Iris pigment epithelial cell (primary cell): Measurements from ENCODE around the gene PCBP3.
A peak's percentile ranks its signal among the peaks of the same experiment; 100 is the strongest.

Experiments
- DNase-seq: peaks from one replicate; pipeline ENCODE4 v3.0.0-alpha.2; 2011; ENCODE audit warnings: low read depth

Gene PCBP3

DNA sequence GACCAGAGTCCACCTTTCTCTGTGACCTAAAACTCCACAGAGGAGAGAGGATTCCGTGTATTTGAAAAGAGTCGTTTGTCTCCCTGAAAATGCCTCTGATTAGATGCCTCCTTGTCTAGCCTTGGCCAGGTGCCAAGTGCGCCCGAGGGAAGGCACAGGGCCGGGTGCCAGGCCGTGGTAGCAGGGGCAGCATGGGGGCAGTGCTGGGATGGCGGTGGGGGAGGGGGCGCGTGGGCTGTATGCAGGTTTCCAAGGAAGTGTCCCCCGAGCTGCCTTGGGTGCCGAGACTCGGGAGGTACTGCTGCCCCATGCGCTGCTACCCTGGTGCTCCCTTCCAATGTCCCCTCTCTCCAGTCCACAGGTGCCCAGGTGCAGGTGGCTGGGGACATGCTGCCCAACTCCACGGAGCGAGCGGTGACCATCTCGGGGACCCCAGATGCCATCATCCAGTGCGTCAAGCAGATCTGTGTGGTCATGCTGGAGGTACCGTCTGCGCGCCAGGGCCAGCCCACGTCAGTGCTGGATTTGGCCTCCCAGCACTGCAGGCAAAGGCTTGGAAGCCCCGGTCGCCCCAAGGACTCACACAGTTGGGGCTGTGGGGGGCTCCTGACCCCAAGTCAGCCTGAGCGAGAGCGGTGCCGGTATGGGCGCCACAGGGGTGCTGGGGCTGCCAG lies 267.2 kb downstream of the PCBP3 start:
- DNase-seq: no peak

DNA sequence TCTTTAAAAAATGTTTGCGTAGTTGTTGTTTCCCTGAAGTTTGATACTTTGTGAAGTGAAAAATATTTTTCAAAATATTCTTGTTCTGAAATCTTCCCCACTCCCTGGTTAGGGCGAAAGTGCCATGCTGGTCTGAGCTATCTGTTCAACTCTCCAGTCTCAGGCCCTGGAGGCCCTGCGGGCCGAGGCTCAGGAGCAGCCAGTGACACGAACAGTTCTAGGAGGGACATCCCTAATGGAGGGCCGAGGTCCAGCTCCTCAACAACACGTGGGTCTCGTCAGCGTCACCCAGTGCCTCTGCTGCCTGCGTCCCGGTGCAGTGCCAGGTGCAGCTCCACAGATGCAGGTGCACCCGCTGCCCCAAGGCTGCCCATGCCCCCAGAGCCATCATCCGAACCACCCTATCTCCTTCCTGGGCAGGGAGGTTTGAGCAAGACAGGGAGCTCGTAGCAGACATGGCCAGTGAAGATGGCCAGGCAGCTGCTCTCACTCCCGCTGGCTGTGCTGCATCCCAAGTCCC lies 268.3 kb downstream of the PCBP3 start:
- no peak for DNase-seq

DNA sequence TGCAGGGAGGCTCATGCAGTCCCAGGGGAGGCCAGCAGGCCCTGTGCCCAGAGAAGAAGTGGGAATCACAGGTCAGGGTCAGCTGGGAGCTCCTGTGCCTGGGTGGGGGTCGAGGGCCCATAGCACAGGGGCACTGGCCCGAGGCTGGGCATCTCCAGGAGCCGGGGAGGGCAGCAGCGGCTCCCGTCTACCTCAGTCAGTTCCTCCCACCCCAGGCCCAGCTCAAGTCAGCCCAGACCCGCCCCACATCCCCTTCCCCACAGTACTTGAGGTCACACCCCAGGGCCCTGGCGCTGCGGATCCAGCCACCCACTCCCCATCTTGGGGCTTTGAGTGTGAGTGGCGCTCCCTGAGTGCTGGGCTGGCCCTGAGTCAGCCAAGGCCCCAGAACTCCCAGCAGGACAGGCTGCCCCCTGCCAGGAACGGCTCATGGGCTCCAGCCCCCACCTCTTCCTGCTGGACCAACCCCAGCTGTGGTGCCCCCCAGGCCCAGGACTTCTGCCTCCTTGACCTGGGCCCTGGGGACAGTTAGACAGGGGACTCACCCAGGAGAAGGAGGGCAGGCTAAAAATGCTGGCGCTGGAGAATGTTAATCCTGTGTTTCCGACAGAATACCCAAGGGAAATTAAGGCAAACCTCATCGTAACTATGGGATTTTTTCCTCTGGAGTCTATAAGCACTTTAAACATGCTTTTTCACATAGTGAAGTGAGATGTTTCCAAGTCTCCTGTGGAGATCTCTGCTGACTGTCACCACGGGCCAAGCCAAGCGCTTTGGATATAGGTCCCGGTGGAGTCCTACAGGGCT lies 269.3 kb downstream of the PCBP3 start:
- no peak for DNase-seq

DNA sequence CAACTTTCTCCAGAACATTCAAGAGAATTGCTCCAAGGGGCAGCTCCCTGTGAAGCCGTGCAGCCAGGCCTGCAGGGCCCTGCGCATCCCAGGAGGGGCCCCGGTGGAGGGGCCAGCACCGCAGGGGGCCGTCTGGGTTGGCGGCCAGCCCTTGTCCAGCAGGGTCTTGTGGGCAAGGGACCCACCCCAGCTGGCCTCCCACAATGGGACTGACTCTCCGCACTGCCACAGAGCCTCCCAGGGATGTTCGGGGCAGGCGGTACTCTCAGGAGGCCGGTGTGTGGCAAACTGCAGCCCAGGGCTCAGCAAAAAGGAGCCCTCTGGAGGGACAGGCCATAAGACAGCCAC lies 269.9 kb downstream of the PCBP3 start:
- no peak for DNase-seq

DNA sequence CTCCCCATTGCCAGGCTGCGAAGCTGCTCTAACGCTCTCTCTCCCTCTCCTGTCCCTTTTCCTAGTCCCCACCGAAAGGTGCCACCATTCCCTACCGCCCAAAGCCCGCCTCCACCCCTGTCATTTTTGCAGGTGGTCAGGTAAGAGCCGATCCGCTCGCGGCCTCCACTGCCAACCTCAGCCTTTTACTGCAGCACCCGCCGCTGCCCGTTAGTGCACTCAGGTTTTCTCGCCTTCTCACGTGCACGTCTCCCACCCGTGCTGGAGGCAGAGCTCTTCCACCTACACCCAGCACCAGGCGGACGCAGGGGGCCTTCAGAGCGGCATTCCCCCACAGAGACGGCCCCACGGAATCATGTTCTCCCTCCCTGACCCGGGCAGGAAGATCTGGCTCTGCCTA lies 270.4 kb downstream of the PCBP3 start:
- no peak for DNase-seq

DNA sequence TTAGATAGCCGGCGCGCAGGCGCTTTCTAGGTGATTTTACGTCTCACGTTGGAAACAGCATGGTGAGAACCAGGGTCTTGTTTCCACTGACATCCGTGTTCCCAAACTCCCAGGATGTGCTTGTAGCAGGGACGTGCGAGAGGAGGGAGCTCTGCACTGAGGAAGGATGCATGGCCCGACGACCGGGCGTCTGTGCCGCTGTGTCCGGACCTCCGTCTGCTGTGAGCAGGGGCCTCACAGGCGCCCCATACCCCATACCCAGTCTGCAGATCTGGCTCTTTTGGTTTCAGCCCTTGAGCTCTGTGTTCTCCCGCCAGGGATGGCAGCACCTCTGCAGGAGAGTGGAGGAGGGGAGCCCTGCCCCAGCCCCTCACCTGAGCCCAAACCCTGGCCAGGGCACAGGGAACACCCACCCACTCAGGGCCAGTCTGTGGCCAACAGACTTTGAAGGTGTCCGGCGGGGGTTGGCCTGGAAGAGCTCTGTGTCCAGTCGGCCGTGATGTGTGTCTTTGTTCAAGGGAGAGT lies 270.9 kb downstream of the PCBP3 start:
- DNase-seq: no peak

DNA sequence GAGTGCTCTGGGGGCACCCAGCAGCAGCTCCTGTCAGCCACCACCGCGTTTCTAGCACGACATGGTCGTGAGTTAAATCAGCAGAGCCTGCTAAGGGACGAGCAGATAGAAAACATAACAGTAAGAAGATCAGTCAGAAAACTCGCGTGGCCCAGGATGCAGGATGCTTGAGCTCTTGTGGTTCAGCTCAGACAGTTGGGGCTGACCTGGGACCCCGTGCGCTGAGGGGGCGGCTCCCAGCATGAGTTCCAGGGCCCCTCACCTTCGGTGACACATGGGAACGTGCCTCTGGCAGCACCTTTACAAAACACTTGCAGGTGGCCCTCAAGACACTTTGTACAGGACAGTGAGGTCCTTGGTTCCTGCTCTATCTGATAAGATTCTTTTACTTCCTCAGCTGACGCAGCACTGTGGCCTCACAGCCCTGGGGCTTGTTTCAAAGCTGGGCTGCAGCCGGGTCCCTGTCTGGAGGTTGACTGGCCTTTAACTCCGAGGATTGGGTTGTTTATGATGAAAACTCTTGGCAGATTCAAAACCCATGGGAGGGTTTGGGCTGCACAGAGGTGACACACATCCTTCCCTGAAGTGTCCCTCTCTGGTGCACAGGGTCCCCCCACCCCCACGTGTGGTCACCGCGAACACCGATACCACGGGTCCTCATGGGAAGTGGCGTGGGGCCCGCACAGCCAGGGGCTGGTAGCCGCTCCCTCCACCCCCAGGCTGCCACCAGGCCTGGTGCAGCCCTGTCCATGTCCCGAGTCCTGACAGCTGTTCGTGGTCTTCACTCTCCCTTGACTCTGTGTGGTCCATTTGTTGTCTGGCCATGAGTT lies 272.7 kb downstream of the PCBP3 start:
- DNase-seq: no peak

DNA sequence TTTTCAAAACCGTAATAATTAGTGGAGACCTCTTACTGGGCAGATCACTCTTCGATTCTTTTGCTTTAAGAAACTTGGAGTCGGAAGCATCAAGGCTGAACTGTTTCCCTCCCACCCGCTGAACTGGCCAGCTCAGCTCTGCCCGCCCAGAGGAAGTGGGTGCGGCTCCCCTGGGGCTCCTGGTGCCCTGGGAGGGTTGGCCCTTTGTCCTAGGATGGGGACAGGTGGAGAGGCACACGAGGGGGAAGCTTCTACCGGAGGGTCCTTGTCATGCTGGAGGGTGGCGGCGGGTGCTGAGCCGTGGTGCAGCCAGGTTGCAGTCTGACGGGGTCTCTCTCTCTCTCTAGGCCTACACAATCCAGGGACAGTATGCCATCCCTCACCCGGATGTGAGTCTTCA lies 273.7 kb downstream of the PCBP3 start:
- no peak for DNase-seq

DNA sequence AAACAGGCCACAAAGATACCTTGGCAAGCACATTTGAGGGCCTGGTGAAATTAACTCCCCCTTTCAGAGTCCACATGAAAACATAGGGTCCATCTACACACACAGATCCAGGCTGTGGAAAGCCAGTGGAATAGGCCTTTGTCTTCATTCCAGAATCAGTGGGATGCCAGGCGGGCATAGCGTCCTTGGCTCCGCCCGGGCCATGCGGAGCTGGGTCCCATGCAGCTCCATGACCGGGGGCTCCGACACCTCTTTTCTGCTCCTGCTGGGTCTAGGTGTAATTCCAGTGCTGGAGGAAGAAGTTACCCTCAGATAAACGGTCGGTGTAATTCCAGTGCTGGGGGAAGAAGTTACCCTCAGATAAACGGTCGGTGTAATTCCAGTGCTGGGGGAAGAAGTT lies 274.5 kb downstream of the PCBP3 start:
- DNase-seq: no peak

DNA sequence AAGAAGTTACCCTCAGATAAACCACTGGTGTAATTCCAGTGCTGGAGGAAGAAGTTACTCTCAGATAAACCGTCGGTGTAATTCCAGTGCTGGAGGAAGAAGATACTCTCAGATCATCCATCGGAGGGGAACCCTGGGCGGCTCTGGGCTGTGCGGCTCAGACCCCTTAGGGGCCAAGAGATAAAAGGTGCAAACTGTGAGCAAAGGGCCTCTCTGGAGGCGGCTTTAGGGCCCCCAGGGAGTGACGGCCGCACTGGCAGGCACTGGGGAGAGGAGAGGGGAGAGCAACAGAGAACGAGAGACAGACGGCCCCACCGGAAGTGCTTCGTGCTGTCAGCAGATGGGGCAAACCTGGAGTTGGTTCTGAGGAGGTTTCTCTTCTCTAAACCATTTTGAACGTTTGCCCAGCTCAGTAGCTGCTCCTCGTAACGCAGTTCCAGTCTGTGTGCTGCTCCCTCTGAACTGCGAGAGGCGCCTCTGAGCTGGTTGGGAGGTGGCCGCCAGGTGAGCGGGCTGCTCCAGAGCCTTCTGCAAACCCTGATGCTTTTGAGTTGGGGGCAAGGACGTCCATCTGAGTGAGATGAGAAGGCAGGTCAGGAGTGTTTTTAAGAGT lies 275.4 kb downstream of the PCBP3 start:
- DNase-seq: no peak

DNA sequence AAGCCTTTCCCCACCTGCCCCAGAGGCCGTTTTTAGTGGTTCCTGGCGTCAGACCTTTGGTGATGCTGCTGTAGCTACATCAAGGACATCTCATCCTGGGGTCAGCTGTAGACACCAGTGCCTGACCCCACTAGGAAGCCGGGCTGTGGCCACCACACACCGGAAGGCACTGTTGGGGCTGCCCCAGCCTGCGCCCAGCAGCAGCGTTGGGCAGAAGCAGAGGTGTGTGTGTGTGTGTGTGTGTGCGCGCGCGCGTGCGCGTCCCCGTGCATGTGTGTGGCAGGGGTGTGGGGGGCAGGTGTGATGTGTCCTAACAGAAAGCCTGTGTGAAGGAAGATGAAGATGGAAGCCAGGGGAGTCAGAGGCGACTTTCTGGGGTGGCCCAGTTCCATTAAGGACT lies 276.1 kb downstream of the PCBP3 start:
- no peak for DNase-seq

DNA sequence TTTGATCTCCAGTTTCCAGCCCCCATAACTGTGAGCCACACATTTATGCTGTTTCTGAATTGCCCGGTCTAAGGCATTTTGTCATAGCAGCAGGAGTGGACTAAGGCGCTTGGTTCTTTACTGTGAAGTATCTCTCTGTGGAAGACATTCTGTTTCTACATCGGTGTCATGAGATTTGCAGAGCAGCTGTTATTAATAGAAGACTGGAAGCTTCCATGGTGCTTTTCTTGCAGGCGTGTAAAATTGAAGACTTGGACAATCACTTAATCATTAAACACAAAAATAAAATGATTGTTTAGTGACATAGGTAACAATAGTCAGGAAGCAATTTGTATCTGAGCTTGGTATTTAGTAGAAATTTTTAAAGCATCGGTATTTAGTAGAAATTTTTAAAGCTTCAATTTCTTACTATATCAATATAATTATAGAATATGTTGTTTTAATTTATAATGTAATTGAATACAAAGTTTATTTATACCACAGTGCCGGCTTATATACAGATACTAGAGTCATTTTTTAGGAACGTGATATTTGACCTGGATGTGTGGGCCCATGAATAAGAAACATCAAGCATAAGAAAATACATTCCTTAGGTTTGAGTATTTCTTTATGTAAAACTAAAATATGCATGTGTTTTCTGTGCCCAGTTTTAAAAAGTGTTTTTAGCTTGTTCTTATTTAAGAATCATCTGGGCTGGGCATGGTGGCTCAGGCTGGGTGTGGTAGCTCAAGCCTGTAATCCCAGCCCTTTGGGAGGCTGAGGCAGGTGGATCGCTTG lies 277.5 kb downstream of the PCBP3 start:
- no peak for DNase-seq

DNA sequence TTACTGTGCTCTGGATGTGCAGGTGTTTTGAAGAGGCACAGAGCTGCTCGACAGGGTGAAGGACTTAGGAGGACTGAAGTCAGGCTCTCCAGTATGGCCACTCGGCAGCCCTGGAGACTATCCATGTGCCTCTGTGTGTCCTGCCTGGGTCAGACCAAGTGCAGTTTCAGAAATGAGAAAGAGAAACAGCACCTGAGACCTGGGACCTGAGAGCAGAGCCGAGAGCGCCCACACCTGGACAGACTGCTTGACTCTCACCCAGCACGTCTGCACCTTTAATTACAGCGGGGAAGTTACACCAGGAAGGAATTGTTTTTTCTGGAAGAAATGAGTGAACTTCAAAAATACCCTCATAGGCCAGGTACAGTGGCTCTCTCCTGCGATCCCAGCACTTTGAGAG lies 278.4 kb downstream of the PCBP3 start:
- DNase-seq: no peak

DNA sequence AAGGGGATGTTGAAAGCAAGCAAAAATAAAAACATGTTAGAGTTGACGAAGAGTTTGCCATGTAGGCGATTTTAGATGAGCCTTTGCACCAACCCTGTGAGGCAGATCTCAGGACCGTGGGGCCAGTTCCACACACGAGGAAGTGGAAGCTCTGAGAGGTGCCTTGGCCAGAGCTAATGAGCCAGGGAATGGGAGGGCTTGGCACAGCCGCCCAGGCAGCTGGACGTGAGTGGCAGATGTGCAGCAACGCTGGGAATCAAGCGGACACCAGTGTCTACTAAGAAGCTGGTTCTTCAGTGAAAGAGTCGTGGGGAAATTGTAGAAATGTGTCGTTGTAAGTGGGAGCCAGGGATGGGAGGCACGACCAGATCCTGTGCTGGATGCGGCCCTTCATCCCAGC lies 279.1 kb downstream of the PCBP3 start:
- DNase-seq: no peak

DNA sequence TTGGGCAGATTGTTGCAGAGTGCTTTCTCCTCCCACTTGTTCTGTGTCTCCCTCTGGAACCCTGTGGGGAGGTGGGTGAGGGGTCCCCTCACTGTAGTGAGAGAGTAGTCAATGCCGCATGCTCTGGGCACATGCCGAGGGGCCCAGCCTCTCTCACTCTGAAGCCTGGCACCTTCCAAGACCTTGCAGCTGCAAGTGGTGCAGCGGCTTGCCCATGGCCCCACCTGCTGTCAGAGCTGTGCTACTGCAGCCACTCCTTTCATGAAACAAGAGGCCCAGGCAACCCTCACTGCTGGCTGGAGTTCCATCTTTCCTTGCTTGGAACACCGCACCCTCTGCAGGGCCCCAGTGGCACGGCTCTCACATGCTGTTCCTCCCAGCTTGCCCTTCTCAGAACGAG lies 279.6 kb downstream of the PCBP3 start:
- peak; percentile 78 for DNase-seq

DNA sequence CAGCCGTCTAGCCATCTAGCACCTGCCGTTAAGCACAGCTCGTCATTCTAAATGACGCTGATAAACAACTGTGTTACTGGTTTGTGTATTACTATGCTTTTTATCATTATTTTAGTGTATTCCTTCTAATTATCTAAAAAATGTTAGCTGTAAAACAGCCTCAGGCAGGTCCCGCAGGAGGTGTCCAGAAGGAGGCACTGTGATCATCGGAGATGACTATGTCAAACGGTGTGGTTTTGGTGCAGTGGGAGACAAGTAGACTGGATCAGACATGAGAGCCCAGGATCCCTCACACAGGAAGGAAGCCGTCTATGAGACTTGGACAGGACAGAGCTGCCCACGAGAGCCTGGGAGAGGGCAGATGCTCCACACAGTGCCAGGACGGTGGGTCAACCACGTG lies 282.8 kb downstream of the PCBP3 start:
- DNase-seq: peak; percentile 16

DNA sequence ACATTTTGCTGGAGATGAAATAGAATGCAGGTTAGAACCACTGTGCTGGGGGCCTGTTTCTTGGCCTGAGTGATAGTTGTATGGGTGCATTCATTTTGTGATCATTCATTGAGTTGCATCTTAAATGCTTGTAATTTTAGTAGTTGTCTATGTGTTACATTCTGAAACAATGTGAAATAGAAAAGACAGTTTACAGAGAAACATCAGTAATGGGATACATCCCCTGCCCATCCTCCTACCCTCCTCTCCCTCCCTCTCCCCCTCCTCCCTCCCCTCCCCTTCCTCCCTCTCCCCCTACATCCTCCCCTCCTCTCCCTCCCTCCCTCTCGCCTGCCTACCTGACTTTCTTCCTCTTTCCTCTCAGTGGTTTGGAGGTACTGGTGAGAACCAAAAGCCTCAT lies 283.5 kb downstream of the PCBP3 start:
- DNase-seq: no peak

DNA sequence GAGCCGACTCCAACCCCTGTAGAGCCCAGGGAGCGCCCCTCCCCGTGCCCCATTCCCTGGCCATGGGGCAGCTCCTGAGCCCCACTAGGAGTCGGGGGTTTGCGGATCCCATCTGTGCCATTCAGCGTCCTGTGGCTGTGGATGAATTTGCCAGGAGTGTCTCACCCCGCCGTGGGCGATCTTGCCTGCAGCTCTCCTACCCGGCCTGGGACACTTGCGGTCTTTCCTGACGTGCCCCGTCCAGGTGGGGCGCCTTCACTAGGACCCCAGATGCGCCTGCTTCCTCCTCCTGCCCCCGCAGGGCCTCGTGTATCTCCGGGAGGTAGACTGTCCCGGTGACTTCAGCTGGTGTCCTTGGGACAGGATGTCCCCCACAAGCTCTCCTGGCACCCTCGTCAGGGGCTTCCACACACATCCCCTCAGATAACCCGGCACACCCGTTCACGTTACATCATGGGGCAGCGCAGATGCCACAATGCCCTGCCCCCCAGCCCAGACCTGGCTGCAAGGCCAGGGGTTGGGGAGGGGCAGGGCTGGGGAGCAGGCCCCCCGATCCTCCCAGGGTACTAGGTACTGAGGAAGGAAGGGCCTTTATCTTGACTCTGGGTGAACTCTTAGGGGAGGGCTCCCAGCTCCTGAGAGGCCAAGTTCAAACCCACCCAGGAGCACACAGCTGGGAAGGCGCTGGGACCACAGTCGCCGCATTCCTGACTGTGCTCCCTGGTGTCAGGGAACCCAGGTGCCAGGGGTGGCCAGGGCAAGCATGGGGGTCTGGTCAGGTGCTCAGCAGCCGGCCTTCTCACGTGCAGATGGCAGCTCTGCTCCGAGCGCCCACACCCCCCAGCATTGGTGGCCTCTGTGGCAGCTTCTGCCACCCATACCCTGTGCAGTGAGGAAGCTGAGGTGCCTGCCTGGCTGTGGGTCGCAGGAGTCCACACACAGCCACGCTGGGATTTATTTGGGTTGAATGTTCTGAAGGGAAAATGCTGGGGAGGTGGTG lies 284.6 kb downstream of the PCBP3 start:
- no peak for DNase-seq

DNA sequence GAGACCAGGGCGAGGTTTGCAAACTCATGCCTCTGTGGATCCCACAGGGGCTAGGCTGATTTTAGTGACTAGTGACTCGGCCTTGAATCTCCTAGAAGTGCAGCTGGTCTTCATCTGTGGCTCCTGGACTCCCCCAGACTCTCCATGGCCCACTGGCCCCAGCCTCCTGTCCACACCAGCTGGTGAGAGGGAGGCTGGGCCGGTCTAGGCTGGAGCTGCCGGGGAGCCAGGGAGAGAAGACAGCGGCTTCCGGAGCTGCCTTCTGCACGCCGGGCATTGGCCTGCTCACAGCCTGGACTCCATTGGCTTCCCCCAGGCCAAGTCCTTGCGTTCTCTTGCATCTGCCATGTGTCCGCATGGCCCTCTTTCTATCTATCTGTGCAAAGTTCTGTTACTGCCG lies 285.9 kb downstream of the PCBP3 start:
- no peak for DNase-seq

DNA sequence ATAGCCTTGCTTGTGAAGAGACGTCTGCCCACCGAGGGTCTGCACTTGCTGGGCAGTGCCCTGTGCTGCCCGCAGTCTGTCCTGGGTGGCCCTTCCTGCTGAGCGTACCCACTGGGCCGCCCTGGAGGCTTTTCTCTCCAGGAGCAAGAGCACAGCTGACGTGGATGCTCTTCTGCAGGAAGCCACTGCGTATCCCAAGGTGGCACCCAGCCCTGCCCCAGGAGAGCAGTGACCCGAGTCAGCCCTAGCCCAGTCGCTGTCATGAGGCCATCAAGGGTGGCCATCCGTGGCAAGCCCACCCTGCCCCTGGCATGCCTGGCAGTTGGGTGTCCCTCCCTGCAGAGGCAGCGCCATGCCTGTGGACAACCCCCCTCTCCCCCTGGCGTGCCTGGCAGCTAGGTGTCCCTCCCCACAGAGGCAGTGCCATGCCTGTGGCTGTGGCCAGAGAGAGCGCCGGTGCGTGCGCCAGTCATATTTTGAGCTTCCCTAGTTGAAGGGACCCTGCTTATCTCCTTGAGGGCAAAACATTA lies 286.8 kb downstream of the PCBP3 start:
- no peak for DNase-seq
